GM12878 (cell line): Measurements from ENCODE around the gene RNASEL.

Source experiments
- BCLAF1 ChIP-seq: fragments of 450-650 bp; IDR thresholded peaks from 2 replicates; pipeline ENCODE4 v1.6.1; 2017; ENCODE audit warnings: antibody characterized with exemption, mild to moderate bottlenecking, moderate library complexity
- CBX5 ChIP-seq: sonication (generic); IDR thresholded peaks from 2 replicates; pipeline ENCODE4 v1.6.1; 2016; ENCODE audit warnings: low read depth, moderate library complexity, mild to moderate bottlenecking, inconsistent platforms
- CTCF ChIP-seq, 3 experiments: IDR thresholded peaks in 2 of 3; conservative IDR thresholded peaks in 1 of 3; 2 replicates each; pipeline ENCODE4 v1.5.1; 2011; ENCODE audit warnings: low read depth in 3 of 3, low read length in 3 of 3, mild to moderate bottlenecking in 3 of 3, control low read depth in 2 of 3, moderate library complexity in 2 of 3, inconsistent platforms in 1 of 3, mixed read lengths in 1 of 3; ENCODE audit not compliant: control insufficient read depth in 2 of 3, insufficient read depth in 1 of 3; ENCODE audit errors: extremely low read depth in 1 of 3
- EP300 ChIP-seq, 2 experiments: fragments of 150-350 bp in 1 of 2; IDR thresholded peaks; 2 replicates each; pipeline ENCODE4 v1.6.1; 2011 to 2012; ENCODE audit warnings: low read depth in 2 of 2, low read length in 2 of 2, borderline replicate concordance in 1 of 2, improper control_type of control experiment in 1 of 2, inconsistent platforms in 1 of 2; ENCODE audit not compliant: control insufficient read depth in 1 of 2
- POLR2AphosphoS5 ChIP-seq: IDR thresholded peaks from 2 replicates; pipeline ENCODE4 v1.6.1; 2011; ENCODE audit warnings: mild to moderate bottlenecking, low read length, inconsistent platforms
- TCF12 ChIP-seq: IDR thresholded peaks from 2 replicates; pipeline ENCODE4 v1.6.1; 2011; ENCODE audit warnings: low read depth, mild to moderate bottlenecking, low read length
- YY1 ChIP-seq: IDR thresholded peaks from 2 replicates; pipeline ENCODE4 v1.6.1; 2011; ENCODE audit warnings: low read depth, mild to moderate bottlenecking, low read length
- ZNF274 ChIP-seq: IDR thresholded peaks from one replicate; pipeline ENCODE4 v1.8.0; 2011; ENCODE audit not compliant: insufficient read length, insufficient read depth

- peak; percentile 34; the same call in 1 of the 2 replicates for TF ChIP-seq TCF12
- TF ChIP-seq ZNF274: no peak
- TF ChIP-seq EP300 (IDR thresholded peaks at IDR 0.05; ENCODE audit: borderline replicate concordance in 1 of 2, control insufficient read depth in 1 of 2, low read depth in 2 of 2, low read length in 2 of 2): no peak
- no peak for TF ChIP-seq CBX5
- TF ChIP-seq YY1: no peak
- no peak for TF ChIP-seq POLR2AphosphoS5
- no peak for TF ChIP-seq BCLAF1
- TF ChIP-seq CTCF (IDR thresholded peaks at IDR 0.05 in 2 of 3, conservative IDR thresholded peaks at IDR 0.05 in 1 of 3; ENCODE audit: control insufficient read depth in 2 of 3, extremely low read depth in 1 of 3, insufficient read depth in 1 of 3, low read depth in 3 of 3, low read length in 3 of 3): no peak
Observed at GRCh38 chr1:182608845-182609610, 20.0 kb upstream of the RNASEL start.
